Measurements from ENCODE around the gene LUC7L2. TPM values are rescaled to one million over a fixed set of nuclear protein-coding genes. Genes with fewer than 3 reads are reported as not detected.
A peak's percentile ranks its signal among the peaks of the same experiment; 100 is the strongest.

Gene LUC7L2
- total RNA-seq, 1 experiment from 2014 or later: 81.2 TPM

- Histone ChIP-seq H4K8ac (replicated peaks; ENCODE audit: insufficient read length, low read depth, low read length) (no peak overlapping the region), H3K79me1 (ENCODE audit: insufficient read depth, low read depth, low read length, poor library complexity, severe bottlenecking) (no peaks in the 10 kb centered on the region), H3K23ac (ENCODE audit: insufficient read length, low read depth, low read length) (no peak overlapping the region), H3K9ac (ENCODE audit: extremely low read depth, insufficient read length, low read length) (no peak overlapping the region), H3K27ac (ENCODE audit: insufficient read length, low read depth, low read length) (no peak overlapping the region), H2BK15ac (ENCODE audit: low read depth, low read length) (no peak overlapping the region), H3K18ac (ENCODE audit: insufficient read length, low read depth, low read length) (no peak overlapping the region), H4K5ac (ENCODE audit: insufficient read length, low read depth, low read length) (no peak overlapping the region), H2AFZ (ENCODE audit: low read length) (no peak overlapping the region), H4K91ac (ENCODE audit: insufficient read length, low read depth, low read length) (no peak overlapping the region), H3K9me3 (ENCODE audit: control insufficient read depth, low read depth, low read length) (no peaks in the 10 kb centered on the region), H3K4ac (ENCODE audit: low read depth, low read length) (no peak overlapping the region), H2BK5ac (ENCODE audit: insufficient read length, low read length) (no peak overlapping the region), H3K56ac (ENCODE audit: insufficient read length, low read depth, low read length) (no peak overlapping the region), H3K79me2 (ENCODE audit: insufficient read depth, low read length) (no peaks in the 10 kb centered on the region), H3K23me2 (ENCODE audit: insufficient read length, low read depth, low read length, poor library complexity, severe bottlenecking) (no peaks in the 10 kb centered on the region), H3K4me2 (ENCODE audit: insufficient read depth, insufficient read length, low read length) (no peak overlapping the region), H3K27me3 (ENCODE audit: insufficient read depth, low read length) (no peaks in the 10 kb centered on the region), H2BK20ac (ENCODE audit: low read depth, low read length, poor library complexity, severe bottlenecking) (no peak overlapping the region), H3T11ph (ENCODE audit: low read length) (no peak overlapping the region), H2BK12ac (ENCODE audit: insufficient read length, low read depth, low read length) (no peak overlapping the region), H2AK5ac (ENCODE audit: insufficient read length, low read length) (no peak overlapping the region), H2BK120ac (ENCODE audit: low read depth, low read length, poor library complexity, severe bottlenecking) (no peak overlapping the region), H3K4me1 (ENCODE audit: insufficient read depth, low read length) (no peaks in the 10 kb centered on the region), H4K20me1 (ENCODE audit: control insufficient read depth, insufficient read depth, insufficient read length) (no peaks in the 10 kb centered on the region), H3K14ac (ENCODE audit: insufficient read depth, low read length) (no peak overlapping the region)
- no peaks in the 10 kb centered on the region for H3K9me3 Mint-ChIP-seq
- WGBS (ENCODE audit: extremely low coverage, insufficient read length, low lambda C conversion rate): no CpG with 5 or more reads among the region's 1 CpG
- TF ChIP-seq, protein P1, sequence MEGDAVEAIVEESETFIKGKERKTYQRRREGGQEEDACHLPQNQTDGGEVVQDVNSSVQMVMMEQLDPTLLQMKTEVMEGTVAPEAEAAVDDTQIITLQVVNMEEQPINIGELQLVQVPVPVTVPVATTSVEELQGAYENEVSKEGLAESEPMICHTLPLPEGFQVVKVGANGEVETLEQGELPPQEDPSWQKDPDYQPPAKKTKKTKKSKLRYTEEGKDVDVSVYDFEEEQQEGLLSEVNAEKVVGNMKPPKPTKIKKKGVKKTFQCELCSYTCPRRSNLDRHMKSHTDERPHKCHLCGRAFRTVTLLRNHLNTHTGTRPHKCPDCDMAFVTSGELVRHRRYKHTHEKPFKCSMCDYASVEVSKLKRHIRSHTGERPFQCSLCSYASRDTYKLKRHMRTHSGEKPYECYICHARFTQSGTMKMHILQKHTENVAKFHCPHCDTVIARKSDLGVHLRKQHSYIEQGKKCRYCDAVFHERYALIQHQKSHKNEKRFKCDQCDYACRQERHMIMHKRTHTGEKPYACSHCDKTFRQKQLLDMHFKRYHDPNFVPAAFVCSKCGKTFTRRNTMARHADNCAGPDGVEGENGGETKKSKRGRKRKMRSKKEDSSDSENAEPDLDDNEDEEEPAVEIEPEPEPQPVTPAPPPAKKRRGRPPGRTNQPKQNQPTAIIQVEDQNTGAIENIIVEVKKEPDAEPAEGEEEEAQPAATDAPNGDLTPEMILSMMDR (conservative IDR thresholded peaks at IDR 0.05): no peak
- H3K27ac Mint-ChIP-seq: peak overlapping the region in 2 of 3 experiments; percentile 31 to 80; a peak in 2 of 7 replicates
- H3K4me1 Mint-ChIP-seq: peaks cover 4 to 11% of the 10 kb centered on the region in 2 experiments
- H3K4me3 Mint-ChIP-seq: no peak overlapping the region
- H3K36me3 Mint-ChIP-seq (ENCODE audit: insufficient read depth in 1 of 3, low read depth in 3 of 3): peaks cover 7 to 24% (median 12%) of the 10 kb centered on the region in 3 experiments; a peak in 5 of 7 replicates
- no peaks in the 10 kb centered on the region for H3K27me3 Mint-ChIP-seq (ENCODE audit: low read depth)
- DNase-seq: no peak
These were observed 67.3 kb downstream of the LUC7L2 start for GRCh38 chr7:139427029-139427420.
